IMR-90 (cell line): ENCODE measurements around the gene C4orf33. TPM values are rescaled to one million over a fixed set of nuclear protein-coding genes. Genes with fewer than 3 reads are reported as not detected.
A peak's percentile ranks its signal among the peaks of the same experiment; 100 is the strongest.

ENCODE experiments used
- ATAC-seq: fragments of 200-7000 bp; cut with Tn5 transposase; 2 replicates; pipeline ENCODE4 v1.9.1; 2020; ENCODE audit warnings: low read depth, mild to moderate bottlenecking, moderate library complexity
- BruUV-seq: library from RNA; stranded (reverse); fragments of 400-500 nt; replicated peaks from 2 replicates; lab custom pipeline; 2021; lab: Mats Ljungman, UMichigan
- CTCF ChIA-PET: fragments of 300-600 bp; formaldehyde crosslinking; extraction: SDS; loops from one replicate; lab custom pipeline; 2021; ENCODE audit warnings: antibody characterized with exemption; lab: Yijun Ruan, JAX
- POLR2A ChIA-PET: fragments of 300-600 bp; sonication (Branson Sonifier 250); formaldehyde crosslinking; loops from one replicate; lab custom pipeline; 2022; ENCODE audit warnings: antibody characterized with exemption; ENCODE audit not compliant: unreplicated experiment; lab: Charles Lee
- DNase-seq: peaks from one replicate; pipeline ENCODE4 v3.0.0; 2013
- H2AFZ ChIP-seq: replicated peaks from 2 replicates; pipeline ENCODE3; 2013; ENCODE audit warnings: low read length, mild to moderate bottlenecking; ENCODE audit not compliant: poor library complexity
- H2AK5ac ChIP-seq: 2 replicates; pipeline ENCODE4 v1.6.1; 2013; ENCODE audit warnings: low read depth, low read length, inconsistent platforms
- H2AK9ac ChIP-seq: replicated peaks from 2 replicates; pipeline ENCODE3; 2013; ENCODE audit warnings: mild to moderate bottlenecking, low read depth, low read length, moderate library complexity; ENCODE audit not compliant: poor library complexity
- H2BK120ac ChIP-seq: 2 replicates; pipeline ENCODE4 v1.6.1; 2013; ENCODE audit warnings: low read depth, low read length, inconsistent platforms
- H2BK15ac ChIP-seq: 3 replicates; pipeline ENCODE4 v1.6.1; 2013; ENCODE audit warnings: low read depth, low read length, inconsistent platforms
- H2BK20ac ChIP-seq: 2 replicates; pipeline ENCODE4 v1.6.1; 2013; ENCODE audit warnings: low read depth, mild to moderate bottlenecking, inconsistent platforms, low read length, moderate library complexity
- H2BK5ac ChIP-seq: 2 replicates; pipeline ENCODE4 v1.6.1; 2013; ENCODE audit warnings: mild to moderate bottlenecking, low read depth, low read length, inconsistent platforms; ENCODE audit not compliant: poor library complexity, severe bottlenecking
- H3K14ac ChIP-seq: replicated peaks from 2 replicates; pipeline ENCODE4 v1.6.1; 2013; ENCODE audit warnings: low read depth, low read length, inconsistent platforms
- H3K18ac ChIP-seq: 2 replicates; pipeline ENCODE4 v1.6.1; 2013; ENCODE audit warnings: low read depth, low read length, control low read depth
- H3K23ac ChIP-seq: 2 replicates; pipeline ENCODE4 v1.6.1; 2013; ENCODE audit warnings: low read depth, low read length, inconsistent platforms
- H3K27ac ChIP-seq: 2 replicates; pipeline ENCODE4 v1.5.1; 2013; ENCODE audit warnings: mild to moderate bottlenecking, control low read depth, low read length; ENCODE audit not compliant: insufficient read depth
- H3K27me3 ChIP-seq: 2 replicates; pipeline ENCODE4 v1.6.1; 2013; ENCODE audit warnings: low read length; ENCODE audit not compliant: control insufficient read depth, insufficient read depth
- H3K36me3 ChIP-seq: 2 replicates; pipeline ENCODE4 v1.6.1; 2013; ENCODE audit warnings: low read length, mixed read lengths; ENCODE audit not compliant: control insufficient read depth, insufficient read depth
- H3K4ac ChIP-seq: 2 replicates; pipeline ENCODE4 v1.6.1; 2013; ENCODE audit warnings: low read depth, low read length, inconsistent platforms
- H3K4me1 ChIP-seq: 2 replicates; pipeline ENCODE4 v1.6.1; 2013; ENCODE audit warnings: low read length, mixed read lengths; ENCODE audit not compliant: control insufficient read depth, insufficient read depth
- H3K4me2 ChIP-seq: 2 replicates; pipeline ENCODE4 v1.6.1; 2013; ENCODE audit warnings: low read depth, mild to moderate bottlenecking, control low read depth, low read length, moderate library complexity
- H3K4me3 ChIP-seq: 2 replicates; pipeline ENCODE4 v1.5.1; 2013; ENCODE audit warnings: low read depth, mild to moderate bottlenecking, control low read depth, low read length, moderate library complexity; ENCODE audit not compliant: insufficient read depth
- H3K56ac ChIP-seq: 2 replicates; pipeline ENCODE4 v1.6.1; 2013; ENCODE audit warnings: low read length, inconsistent platforms; ENCODE audit not compliant: insufficient read depth; ENCODE audit errors: extremely low read depth
- H3K79me1 ChIP-seq, 2 experiments: 2 replicates each; pipeline ENCODE4 v1.6.1; 2013; ENCODE audit warnings: low read length in 2 of 2, inconsistent platforms in 1 of 2, low read depth in 1 of 2
- H3K9ac ChIP-seq: 2 replicates; pipeline ENCODE4 v1.6.1; 2013; ENCODE audit warnings: low read depth, low read length, control low read depth
- H3K9me1 ChIP-seq: 2 replicates; pipeline ENCODE4 v1.6.1; 2013; ENCODE audit warnings: low read length, inconsistent platforms; ENCODE audit not compliant: insufficient read depth
- H3K9me3 ChIP-seq: 2 replicates; pipeline ENCODE4 v1.6.1; 2013; ENCODE audit warnings: low read length; ENCODE audit not compliant: control insufficient read depth, insufficient read depth
- H4K20me1 ChIP-seq: 2 replicates; pipeline ENCODE4 v1.6.1; 2013; ENCODE audit warnings: low read length, inconsistent platforms; ENCODE audit not compliant: insufficient read depth
- H4K5ac ChIP-seq: 2 replicates; pipeline ENCODE4 v1.6.1; 2013; ENCODE audit warnings: mild to moderate bottlenecking, low read depth, low read length, control low read depth
- H4K8ac ChIP-seq, 2 experiments: 2 replicates each; pipeline ENCODE4 v1.6.1; 2013; ENCODE audit warnings: low read depth in 2 of 2, low read length in 2 of 2, control low read depth in 1 of 2, inconsistent platforms in 1 of 2
- H4K91ac ChIP-seq: 2 replicates; pipeline ENCODE4 v1.6.1; 2013; ENCODE audit warnings: low read depth, low read length, inconsistent platforms; ENCODE audit not compliant: insufficient read depth
- CTCF ChIP-seq: conservative IDR thresholded peaks from 2 replicates; pipeline ENCODE4 v1.5.1; 2012; ENCODE audit warnings: mild to moderate bottlenecking, low read depth, low read length, improper control_type of control experiment
- MXI1 ChIP-seq: IDR thresholded peaks from 2 replicates; pipeline ENCODE4 v1.6.1; 2012; ENCODE audit warnings: low read depth, mild to moderate bottlenecking, low read length, moderate library complexity, borderline replicate concordance
- POLR2A ChIP-seq: IDR thresholded peaks from 2 replicates; pipeline ENCODE4 v1.6.1; 2012; ENCODE audit warnings: mild to moderate bottlenecking, low read depth, low read length
- RAD21 ChIP-seq: IDR thresholded peaks from 2 replicates; pipeline ENCODE4 v1.6.1; 2012; ENCODE audit warnings: low read length, improper control_type of control experiment
- SMC3 ChIP-seq: fragments of 150-350 bp; IDR thresholded peaks from 2 replicates; pipeline ENCODE4 v1.6.1; 2016; ENCODE audit warnings: low read depth, mild to moderate bottlenecking, antibody characterized with exemption, low read length, moderate library complexity
- USF2 ChIP-seq: fragments of 150-350 bp; IDR thresholded peaks from 2 replicates; pipeline ENCODE4 v1.6.1; 2017; ENCODE audit warnings: mild to moderate bottlenecking, antibody characterized with exemption, low read length, low read depth
- WGBS, 2 experiments: methylation state at CpG; one replicate each; pipeline versions ENCODE4 v1.1.5 to v1.1.7; 2013; ENCODE audit warnings: missing lambda C conversion rate in 2 of 2; ENCODE audit not compliant: insufficient read length in 1 of 2; ENCODE audit errors: extremely low coverage in 2 of 2; 5-methylcytosine and 5-hydroxymethylcytosine counted together
- dilution Hi-C: fragments of 300-500 bp; cut with HindIII; formaldehyde crosslinking; loops from one replicate; pipeline ENCODE4 v1.14.3; 2018; ENCODE audit warnings: low sequenced_read_pairs; ENCODE audit not compliant: unreplicated experiment
- in situ Hi-C: fragments of 300-500 bp; cut with MboI; formaldehyde crosslinking; loops from 3 replicates; pipeline ENCODE4 v1.14.3; 2019; ENCODE audit warnings: low sequenced_read_pairs, inconsistent platforms, mixed read lengths
- intact Hi-C: fragments of 100-400 bp; cut with micrococcal nuclease; formaldehyde crosslinking; loops from 2 replicates; pipeline ENCODE4 v1.10.0; 2022
- polyA plus RNA-seq, 3 experiments: library from polyadenylated mRNA; depleted of rRNA; stranded (reverse); fragments of >200 nt; gene quantifications; 2 replicates each; pipeline ENCODE4 v1.2.3, GENCODE V29; 2012; ENCODE audit warnings: low replicate concordance in 1 of 3
- total RNA-seq: library from RNA; depleted of rRNA; stranded (reverse); fragments of >200 nt; gene quantifications from 2 replicates; pipeline ENCODE4 v1.2.3, GENCODE V29; 2012

The C4orf33 gene
- total and polyA plus RNA-seq, 2 of the 4 experiments (the other 2 are of a cell fraction): 4.7 to 5.3 TPM

GRCh38 chr4:129092631-129093190, 3.2 kb upstream of the C4orf33 start:
- no peak for ATAC-seq
- peak overlapping the region; percentile 86 for H3K27ac ChIP-seq
- peak overlapping the region; percentile 68 for H2BK5ac ChIP-seq
- H4K91ac ChIP-seq: no peak overlapping the region
- no peaks in the 10 kb centered on the region for H3K27me3 ChIP-seq
- peak overlapping the region; percentile 84 for H3K4me2 ChIP-seq
- H3K56ac ChIP-seq: peak overlapping the region; percentile 77; the same call in 1 of the 2 replicates
- peak; percentile 28 for DNase-seq
- peak overlapping the region; percentile 91 for H2AFZ ChIP-seq
- WGBS, 2 experiments: no CpG with 5 or more reads among the region's 11 CpGs
- peak overlapping the region; percentile 43; the same call in 1 of the 2 replicates for H3K4ac ChIP-seq
- peak overlapping the region; percentile 70 for H3K23ac ChIP-seq
- peak overlapping the region in 1 of 2 experiments; percentile 56; a peak in 1 of 4 replicates for H4K8ac ChIP-seq
- no peaks in the 10 kb centered on the region for H4K20me1 ChIP-seq
- peak overlapping the region; percentile 50 for H3K14ac ChIP-seq
- H2AK9ac ChIP-seq: no peak overlapping the region
- in situ Hi-C loops: loop anchor here (10.0 kb wide), 1 partner anchor 218 kb away; no protein-coding TSS in a partner anchor
- peaks cover 16 to 17% of the 10 kb centered on the region in 2 experiments; a peak in 3 of 4 replicates for H3K79me1 ChIP-seq
- H2AK5ac ChIP-seq: no peak overlapping the region
- no peak overlapping the region for H2BK20ac ChIP-seq
- peak overlapping the region; percentile 41; the same call in 1 of the 2 replicates for H3K18ac ChIP-seq
- no peak for TF ChIP-seq CTCF
- no peak for TF ChIP-seq MXI1
- TF ChIP-seq USF2: no peak
- TF ChIP-seq RAD21: no peak
- TF ChIP-seq SMC3: no peak
- no peak for TF ChIP-seq POLR2A
- H3K9me3 ChIP-seq: no peaks in the 10 kb centered on the region
- H3K4me3 ChIP-seq: peak overlapping the region; percentile 87
- intact Hi-C loops: loop anchor here (1.0 to 10.0 kb wide), 6 partner anchors 220 to 898 kb away; partner anchors contain the start of gene PGRMC2
- CTCF ChIA-PET: interaction anchor here (0.6 to 1.3 kb wide), 3 partner anchors 11 to 776 kb away, joined by 3 to 4 read pairs (median 4); no protein-coding TSS in a partner anchor
- TSS peak; percentile 80 for BruUV-seq
- H3K4me1 ChIP-seq: no peaks in the 10 kb centered on the region
- no peak overlapping the region for H4K5ac ChIP-seq
- dilution Hi-C loops: no loop called here
- no peak overlapping the region for H2BK15ac ChIP-seq
- peak overlapping the region; percentile 77 for H3K9ac ChIP-seq
- peak overlapping the region; percentile 66 for H2BK120ac ChIP-seq
- POLR2A ChIA-PET: no interaction called here
- H3K36me3 ChIP-seq: no peaks in the 10 kb centered on the region
- H3K9me1 ChIP-seq: no peaks in the 10 kb centered on the region
